GM19438 (cell line): ENCODE data around the gene LAMC2.

Experiments used
- ATAC-seq: cut with Tn5 transposase; IDR thresholded peaks from one replicate; pipeline ENCODE4 v1.9.1; 2021; ENCODE audit warnings: low read depth; ENCODE audit not compliant: unreplicated experiment

The LAMC2 gene

GRCh38 chr1:183281039-183281438, 95.0 kb downstream of the LAMC2 start:
- ATAC-seq: no peak

- ATAC-seq: peak; percentile 71
These were observed 95.6 kb downstream of the LAMC2 start for GRCh38 chr1:183281553-183282091.

- ATAC-seq: no peak
These were observed 96.2 kb downstream of the LAMC2 start for GRCh38 chr1:183282101-183282855.

- no peak for ATAC-seq
These were observed 97.2 kb downstream of the LAMC2 start for GRCh38 chr1:183283286-183283685.

- no peak for ATAC-seq
These were observed 98.0 kb downstream of the LAMC2 start for GRCh38 chr1:183284086-183284485.

GRCh38 chr1:183285256-183285655, 99.2 kb downstream of the LAMC2 start:
- no peak for ATAC-seq

GRCh38 chr1:183285746-183286145, 99.7 kb downstream of the LAMC2 start:
- no peak for ATAC-seq

GRCh38 chr1:183287191-183287675, 101.2 kb downstream of the LAMC2 start:
- no peak for ATAC-seq

GRCh38 chr1:183288583-183288982, 102.5 kb downstream of the LAMC2 start:
- ATAC-seq: no peak

- ATAC-seq: no peak
These were observed 103.0 kb downstream of the LAMC2 start for GRCh38 chr1:183289051-183289496.

GRCh38 chr1:183290628-183291027, 104.6 kb downstream of the LAMC2 start:
- no peak for ATAC-seq

GRCh38 chr1:183291216-183291762, 105.2 kb downstream of the LAMC2 start:
- no peak for ATAC-seq

- no peak for ATAC-seq
These were observed 105.9 kb downstream of the LAMC2 start for GRCh38 chr1:183291802-183292514.

GRCh38 chr1:183293241-183293640, 107.2 kb downstream of the LAMC2 start:
- ATAC-seq: no peak

- no peak for ATAC-seq
These were observed 107.8 kb downstream of the LAMC2 start for GRCh38 chr1:183293876-183294275.
